GM18519 (cell line): Measurements from ENCODE around the gene GMDS.

ENCODE experiments used
- ATAC-seq: cut with Tn5 transposase; IDR thresholded peaks from one replicate; pipeline ENCODE4 v1.9.1; 2021; ENCODE audit warnings: mild to moderate bottlenecking, moderate library complexity; ENCODE audit not compliant: unreplicated experiment, low FRiP score

The GMDS gene

DNA sequence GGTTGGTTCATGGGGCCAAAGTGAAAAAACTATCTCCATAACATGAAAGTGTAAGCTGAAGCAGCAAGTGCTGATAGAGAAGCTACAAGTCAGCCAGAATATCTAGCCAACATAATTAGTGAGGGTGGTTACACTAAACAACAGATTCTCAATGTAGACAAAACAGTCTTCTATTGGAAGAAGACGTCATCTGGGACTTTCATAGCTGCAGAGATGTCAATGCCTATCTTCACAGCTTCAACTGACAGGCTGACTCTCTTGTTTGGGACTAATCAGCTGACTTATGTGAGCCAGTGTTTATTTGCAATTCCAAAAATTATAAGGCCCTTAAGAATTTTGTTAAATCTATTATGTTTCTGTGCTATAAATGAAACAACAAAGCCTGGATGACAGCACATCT, 63.2 kb downstream of the GMDS start:
- ATAC-seq: no peak

DNA sequence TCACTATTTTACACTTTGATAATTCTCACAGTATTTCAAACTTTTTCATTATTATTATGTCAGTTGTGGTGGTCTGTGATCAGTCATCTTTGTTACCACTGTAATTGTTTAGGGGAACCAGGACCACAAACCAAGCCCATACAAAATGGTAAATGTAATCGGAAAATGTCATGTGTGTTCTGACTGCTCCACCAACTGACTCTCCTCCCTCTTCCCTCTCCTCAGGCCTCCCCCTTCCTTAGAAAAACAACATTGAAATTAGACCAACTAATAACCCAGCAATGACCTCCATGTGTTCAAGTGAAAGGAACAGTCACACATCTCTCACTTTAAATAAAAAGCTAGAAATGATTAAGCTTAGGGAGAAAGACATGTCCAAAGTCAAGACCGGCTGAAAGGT, 63.8 kb downstream of the GMDS start:
- no peak for ATAC-seq

DNA sequence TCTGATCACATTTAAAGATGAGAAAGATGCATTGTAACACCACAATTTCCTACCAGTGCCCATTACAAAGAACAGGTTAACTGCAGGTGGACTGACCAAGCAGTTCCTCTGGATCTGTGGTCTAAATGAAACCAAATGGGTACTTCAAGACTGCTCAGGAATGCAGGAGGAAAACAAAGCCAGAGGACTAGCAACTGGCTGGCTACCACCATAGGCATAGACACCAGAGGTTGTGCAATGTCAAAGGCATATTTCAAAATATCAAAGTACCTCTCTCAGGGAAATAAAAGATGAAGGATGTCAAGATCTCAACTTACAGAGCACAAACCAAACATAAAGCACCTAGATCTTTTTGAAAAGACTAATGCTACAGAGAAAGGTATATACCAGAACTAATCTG, 65.5 kb downstream of the GMDS start:
- ATAC-seq: no peak

DNA sequence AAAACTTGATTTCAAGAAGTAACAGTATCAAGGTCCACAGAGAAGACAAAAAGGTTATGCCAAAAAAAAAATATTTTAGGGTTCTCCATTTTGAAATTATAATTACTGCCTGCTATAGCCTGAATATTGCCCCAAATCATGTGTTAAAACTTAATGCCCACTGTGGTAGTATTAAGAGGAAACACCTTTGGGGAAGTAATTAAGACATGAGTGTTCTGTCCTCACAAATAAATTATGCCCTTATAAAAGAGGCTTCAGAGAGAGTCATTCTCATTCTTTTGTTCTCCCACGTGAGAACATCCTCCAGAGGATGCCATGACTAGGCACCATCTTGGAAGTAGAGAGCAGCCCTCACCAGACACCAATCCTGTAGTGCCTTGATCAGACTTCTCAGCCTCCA, 66.2 kb downstream of the GMDS start:
- no peak for ATAC-seq

DNA sequence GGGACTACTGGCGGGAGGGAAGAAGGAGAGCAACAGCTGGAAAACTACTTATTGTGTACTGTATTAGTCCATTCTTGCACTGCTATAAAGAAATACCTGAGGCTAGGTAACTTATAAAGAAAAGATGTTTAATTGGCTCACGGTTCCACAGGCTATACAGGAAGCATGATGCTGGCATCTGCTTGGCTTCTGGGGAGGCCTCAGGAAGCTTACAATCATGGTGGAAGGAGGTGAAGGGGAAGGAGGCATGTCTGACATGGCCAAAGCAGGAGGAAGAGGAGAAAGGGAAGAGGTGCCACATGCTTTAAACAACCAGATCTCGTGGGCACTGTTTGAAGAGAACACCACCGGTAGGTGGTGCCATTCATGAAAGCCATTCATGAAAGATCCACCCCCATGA, 67.3 kb downstream of the GMDS start:
- no peak for ATAC-seq

DNA sequence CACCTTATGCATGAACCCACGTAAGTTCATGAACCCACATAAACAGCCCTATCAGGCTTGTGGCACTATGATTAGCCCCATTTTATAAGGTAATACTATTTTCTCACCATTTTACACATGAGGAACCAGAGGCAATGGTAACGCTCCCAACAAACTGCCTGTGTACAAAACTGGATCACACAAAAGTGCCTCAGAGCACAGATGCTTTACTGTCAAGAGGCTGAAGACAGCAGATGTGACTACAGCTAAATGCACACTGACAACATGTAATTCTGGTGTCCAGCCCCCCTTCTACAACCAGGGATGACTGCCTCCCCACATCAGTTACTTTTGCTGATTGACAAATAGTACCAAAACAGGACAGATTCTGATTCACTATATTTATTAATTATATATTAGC, 69.6 kb downstream of the GMDS start:
- no peak for ATAC-seq

DNA sequence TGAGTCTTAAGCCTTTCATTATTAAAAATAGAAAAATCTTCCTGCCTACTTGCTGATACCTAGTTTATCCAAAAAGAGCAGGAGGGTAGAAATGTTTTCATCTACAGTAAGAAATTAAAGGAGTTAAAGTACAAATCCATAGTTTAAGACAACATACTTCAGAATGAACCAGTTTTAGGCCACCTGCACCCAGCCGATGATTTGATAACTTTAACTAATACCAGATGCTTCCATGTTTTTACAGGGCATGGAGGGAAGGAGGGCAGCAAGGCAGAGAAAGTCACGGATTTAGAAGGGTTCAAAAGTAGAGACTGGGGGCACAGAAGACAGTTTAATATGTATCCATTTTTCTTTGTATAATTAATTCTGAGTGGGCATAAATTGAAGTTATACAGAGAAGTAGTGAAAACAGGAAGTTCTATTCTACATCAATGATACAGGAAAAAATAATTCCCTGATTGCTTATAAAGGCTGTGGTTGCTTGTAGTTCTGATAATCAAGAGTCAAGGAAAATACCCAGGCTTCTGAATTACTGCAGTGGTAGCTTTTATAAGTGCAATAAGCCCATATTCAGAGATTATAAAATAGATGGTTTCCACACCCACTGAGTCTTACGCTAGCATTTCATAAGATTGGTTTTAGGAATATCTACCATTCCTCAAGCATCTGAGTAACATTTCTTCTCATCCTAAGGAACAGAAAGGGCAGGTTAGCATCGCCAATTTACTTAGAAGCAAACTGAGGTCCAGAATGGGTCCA, 72.0 kb downstream of the GMDS start:
- ATAC-seq: no peak

DNA sequence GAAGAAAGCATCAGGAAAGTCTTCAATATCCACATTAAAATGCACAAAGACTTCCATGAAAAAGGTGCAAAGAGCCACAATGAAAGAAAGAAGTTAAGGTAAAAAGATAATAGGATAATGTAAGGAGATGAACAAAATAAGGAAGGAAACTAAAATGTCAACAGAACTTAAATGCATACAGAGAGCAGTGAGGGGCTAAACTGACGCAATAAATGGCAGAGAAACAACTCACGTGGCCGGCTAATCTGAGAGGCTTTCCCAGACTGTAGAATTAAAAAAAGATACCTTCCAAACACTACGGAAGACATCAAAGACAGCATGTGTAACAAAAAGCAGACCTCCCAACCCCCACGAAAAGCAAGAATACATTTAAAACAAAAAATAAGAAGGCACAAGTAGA, 73.7 kb downstream of the GMDS start:
- no peak for ATAC-seq

DNA sequence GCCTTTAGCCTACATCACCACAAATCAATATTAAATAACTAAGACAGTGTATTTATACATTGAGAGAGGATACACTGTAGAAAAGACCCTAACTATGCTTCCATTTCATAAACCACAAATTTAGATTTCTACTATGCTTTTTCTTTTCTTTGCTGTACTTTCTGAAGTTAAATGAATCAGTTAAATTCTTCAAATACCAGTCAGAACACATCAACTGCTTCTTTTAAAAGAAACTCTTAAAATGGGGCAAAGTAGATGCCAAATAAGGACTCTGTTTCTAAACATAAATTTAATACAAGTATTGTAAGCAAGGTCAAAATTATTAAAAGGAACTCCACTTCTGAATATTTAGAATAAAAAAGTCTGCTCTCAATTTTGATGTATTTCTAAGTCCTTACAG, 76.9 kb downstream of the GMDS start:
- ATAC-seq: no peak

DNA sequence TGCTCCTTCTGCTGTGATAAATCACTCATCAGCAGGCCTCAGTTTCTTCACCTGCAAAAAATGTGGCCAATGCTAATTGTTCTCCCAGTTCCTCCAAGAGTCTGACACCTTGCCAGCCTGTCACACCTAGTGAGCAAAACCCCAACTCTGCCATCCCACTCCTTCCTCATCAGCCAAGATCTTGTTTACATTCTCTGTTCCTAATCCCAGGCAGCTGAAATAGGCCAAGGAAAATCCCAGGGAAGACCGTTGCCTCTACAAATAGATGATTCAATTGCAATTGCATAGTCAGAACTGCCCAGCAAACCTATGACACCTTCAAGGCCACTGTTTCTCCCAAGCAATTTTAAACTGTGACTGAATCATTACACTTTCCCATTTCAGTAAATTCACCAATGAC, 78.7 kb downstream of the GMDS start:
- no peak for ATAC-seq

DNA sequence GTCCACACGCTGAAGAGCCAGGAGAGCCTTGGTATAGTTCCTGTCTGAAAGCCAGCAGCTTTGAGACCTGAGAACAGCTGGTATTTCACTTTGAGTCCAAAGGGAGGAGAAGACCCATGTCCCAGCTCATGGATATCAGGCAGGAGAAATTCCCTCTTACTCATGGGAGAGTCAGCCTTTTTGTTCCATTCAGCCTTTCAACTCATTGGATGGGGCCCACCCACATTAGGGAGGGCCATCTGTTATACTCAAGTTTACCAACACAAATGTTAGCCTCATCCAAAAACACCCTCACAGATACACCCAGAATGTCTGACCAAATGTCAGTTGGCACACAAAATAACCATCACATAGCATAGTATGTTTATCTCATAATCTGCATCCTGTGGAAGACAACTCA, 80.1 kb downstream of the GMDS start:
- no peak for ATAC-seq

DNA sequence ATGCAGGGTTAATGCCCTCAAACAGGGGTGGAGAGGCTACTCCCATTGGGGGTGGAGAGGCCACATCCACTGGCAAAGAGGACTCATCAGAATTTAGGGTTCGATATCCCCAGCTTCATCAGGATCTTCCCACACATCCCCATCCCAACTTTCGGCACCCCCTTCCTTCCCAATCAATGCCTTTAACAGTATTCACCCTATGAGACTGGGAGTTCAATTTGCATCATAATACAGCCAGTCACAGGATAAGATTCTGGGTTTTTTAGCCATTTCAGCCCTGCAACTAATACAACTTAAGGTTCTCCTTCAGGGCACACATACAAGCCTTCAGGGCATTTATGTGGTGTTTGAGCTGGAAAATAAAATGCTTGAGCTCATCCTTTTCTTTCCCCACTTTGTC, 80.9 kb downstream of the GMDS start:
- ATAC-seq: no peak

DNA sequence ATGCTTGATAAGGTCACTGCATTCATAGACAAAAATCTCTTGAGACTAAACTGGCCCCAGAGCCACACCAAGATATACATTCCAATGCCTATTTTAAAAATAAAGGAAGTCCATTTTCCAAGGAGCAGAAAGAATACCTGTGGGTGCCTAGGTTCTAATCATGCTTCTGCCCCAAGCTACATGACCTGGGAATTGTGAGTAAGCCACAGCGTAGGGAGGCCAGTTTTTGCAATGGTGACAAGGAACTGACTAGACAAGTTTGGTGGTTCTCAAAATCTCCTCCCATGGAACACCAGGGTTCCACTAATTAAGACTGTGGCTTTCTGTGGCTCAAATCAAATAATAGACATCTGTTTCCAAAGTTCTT, 83.3 kb downstream of the GMDS start:
- ATAC-seq: no peak

DNA sequence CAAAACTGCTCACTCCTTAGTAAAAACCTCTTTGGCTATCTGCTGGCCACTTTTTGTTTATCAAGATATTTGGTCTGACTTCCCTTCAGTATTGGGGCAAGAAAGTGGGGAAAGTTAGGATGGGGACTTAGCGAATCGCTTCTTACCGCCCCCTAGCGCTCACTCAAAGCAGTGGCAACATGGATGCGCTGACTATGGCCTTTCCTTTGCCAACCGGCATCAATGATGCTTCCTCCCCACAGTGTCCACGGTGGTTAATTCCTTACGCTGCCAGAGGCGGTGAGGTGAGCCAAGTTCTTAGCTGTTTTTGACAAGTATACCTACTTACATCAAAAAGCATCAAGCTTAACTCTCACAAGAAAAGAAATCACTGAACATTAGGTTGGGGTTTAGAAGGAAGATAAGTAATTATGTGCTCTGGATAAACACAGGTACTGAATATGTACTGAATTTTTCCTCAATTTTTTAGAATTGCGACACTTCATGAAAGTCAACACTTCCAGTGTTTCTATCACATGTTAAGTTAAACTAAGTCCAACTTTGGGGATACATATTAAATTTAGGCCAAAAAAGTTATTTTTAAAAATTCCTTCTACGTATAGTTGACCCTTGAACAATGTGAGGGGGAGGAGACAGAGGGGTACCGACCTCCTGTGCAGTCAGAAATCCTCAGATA, 86.7 kb downstream of the GMDS start:
- no peak for ATAC-seq

DNA sequence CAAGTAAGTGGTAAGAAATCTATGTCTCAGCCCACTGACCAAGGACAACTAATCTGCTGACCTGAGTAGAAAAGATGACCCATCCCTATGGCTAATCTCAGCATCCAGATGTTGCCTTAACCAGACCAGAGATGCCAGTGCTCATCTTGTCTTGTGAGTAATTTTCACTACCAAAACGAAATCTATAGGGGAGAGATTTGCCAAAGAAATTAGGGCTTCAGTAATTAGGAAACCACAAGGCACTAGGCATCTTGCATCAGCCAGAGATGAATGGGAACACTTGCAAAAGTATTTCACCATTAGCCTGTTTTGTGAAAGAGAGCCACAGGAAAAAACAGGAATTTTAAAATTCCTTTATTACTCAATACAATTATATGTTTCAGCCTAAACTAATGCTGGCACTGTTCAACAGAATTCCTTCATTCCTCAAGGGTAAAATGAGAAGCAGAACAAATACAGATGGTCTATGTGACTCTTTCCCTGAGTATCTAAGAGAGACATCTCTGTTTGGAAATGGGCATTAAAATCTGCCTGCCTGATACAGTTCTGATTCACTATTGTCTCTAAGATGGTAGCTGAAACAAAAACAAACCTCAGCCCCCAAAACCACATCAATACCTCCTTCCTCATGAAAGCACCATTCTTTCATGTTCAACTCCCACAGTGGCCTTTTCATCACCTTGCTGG, 87.8 kb downstream of the GMDS start:
- ATAC-seq: no peak

DNA sequence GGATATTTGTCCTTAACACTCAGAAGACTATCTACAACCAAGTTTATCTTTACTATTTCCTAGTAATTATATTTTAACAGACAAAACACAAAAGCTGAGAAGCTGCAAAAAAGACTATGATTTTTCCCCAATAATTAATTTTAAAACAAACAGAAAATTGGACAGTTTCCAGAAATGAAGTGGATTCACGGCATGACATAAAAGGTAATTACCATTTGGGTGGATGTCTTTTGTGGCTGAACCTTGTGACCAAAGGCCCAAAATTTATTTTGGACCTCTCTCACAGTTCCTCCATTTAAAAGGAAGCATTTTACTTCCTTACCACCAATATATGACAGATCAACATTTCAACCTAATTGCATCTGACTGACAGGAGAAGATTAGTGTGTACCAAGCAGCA, 90.2 kb downstream of the GMDS start:
- no peak for ATAC-seq

DNA sequence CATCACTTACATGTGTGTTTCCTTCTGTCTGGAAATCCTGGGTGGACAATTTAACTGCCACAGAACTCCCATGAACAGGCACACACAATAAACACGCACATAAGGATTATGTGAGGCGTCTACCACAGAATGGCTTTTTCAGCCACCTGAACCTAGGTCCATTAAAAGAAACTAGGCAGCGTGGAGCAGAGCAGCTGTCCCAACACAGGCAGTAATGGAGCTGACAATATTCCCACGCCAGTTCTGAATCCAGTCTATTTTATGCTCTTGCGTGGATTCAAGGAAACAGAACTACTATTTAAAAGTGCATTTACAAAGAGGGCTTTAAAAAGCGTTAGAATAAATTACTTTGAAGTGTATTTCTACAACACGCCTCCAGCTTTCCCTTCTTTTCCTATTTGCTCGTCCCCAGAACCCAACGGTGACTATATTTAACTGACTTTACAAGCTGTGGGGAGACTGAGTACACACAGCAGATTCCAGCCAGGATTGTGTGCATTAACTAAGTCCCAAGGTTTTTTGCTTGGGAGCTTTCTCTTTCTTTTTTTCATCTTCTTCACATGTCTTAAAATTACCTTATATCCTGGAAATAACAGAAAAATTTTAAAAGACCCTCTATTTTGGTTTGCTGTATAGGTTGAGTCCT, 95.9 kb downstream of the GMDS start:
- no peak for ATAC-seq

DNA sequence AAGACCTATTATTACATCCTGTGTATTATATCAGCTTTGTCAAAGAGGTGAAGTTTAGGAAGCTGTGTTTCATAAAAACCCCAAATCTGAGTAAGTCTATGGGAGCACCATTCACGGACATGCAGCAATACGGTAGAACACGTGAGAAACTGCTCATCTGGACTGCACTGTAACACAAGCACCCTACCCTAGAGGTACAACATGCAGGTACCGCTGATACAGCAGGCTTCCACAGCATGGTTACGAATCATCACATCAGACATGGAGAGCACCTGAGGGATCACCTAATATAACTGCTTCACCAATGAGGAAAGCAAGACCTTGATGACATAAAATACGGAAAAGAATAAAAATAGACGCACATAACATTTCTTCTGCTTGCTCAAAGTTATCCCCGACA, 96.7 kb downstream of the GMDS start:
- no peak for ATAC-seq

DNA sequence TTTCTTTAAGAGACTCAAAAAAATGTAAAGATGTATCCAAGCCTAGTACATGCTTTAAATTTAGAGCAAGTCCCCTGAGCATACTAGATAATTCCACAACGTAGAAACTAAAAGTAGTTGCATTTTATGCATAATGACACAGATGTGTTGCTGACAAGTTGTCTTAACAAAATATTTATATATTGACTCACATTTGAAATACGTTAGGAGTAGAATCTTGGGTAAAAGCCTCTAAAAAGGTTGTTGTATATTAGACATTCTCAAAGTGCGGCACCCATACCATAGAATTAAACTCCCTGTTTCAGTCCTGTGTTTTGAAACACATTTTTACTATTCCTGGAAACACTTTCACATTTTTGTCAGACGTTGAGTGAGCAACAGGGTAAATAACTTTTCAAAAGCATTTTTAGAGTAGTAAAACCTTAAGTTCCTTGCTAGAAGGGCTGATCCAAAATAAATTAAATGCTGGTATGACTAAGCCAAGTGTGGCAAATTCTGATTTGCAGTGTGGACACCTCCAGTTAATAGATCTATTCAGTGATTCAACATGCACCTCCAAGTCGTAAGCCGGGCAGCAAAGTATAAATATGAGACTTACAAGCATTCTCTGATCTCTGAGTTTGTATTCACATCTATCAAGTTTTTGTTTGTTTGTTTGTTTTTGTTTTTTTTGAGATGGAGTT, 97.5 kb downstream of the GMDS start:
- ATAC-seq: no peak

DNA sequence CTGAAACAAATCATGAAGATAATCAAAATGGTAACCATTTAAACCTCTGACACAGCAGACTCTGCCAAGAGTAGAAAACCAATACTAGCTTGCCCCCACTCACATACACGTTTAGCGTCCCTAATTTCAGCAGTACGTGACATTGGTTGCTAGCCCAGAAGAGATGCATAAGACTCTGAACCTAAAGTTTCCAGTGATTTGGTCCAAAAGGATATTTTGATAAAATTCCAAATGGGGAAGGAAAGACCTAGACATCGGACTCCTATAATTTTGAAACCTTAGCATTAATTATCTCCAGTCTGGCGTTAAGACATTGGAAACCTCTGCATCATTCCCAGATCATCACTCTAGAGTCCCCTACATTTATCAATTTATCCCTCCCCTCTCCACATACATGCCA, 98.1 kb downstream of the GMDS start:
- no peak for ATAC-seq

DNA sequence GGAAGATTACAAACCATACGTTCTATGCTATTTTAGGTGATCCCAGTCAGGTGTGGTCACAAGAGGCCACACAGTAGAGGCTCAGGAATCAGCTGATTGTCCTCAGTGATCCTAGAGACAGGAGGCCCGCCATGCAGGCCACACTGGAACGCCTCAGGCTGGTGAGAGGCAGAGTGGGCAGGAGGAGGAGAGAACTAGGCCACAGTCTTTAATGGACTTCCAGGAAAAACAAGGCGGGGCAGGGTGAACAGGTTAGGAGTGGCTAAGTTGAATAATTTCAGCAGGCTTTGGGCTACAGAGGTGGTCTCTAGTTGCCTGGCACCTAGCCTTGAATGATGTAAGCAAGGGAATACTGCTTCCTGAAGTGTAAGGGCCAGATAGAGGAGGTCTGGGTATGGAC, 101.2 kb downstream of the GMDS start:
- ATAC-seq: no peak
